RWPE1 (cell line): ENCODE results near the gene MATR3.

Experiments used
- CTCF ChIA-PET: fragments of 350-600 bp; sonication (Branson Sonifier 250); formaldehyde crosslinking; extraction: SDS; loops from one replicate; lab custom pipeline; 2021; lab: Yijun Ruan, JAX
- POLR2A ChIA-PET: fragments of 400-600 bp; formaldehyde crosslinking; extraction: SDS; loops from one replicate; lab custom pipeline; 2020; ENCODE audit warnings: antibody characterized with exemption; ENCODE audit not compliant: low non-redundant PET; lab: Yijun Ruan, JAX
- DNase-seq: peaks from one replicate; pipeline ENCODE4 v3.0.0; 2012; ENCODE audit warnings: low spot score
- H3K27ac ChIP-seq: fragments of 450-650 bp; 2 replicates; pipeline ENCODE4 v1.5.1; 2017
- CTCF ChIP-seq: fragments of 450-650 bp; conservative IDR thresholded peaks from 2 replicates; pipeline ENCODE4 v1.5.1; 2017; ENCODE audit warnings: low read depth, mild to moderate bottlenecking

MATR3 gene

GRCh38 chr5:139368613-139369012 lies 75.1 kb downstream of the MATR3 start:
- POLR2A ChIA-PET: interaction anchor here (0.6 kb wide), 1 partner anchor 33 kb away, joined by 3 read pairs; no protein-coding TSS in a partner anchor
- no peak for DNase-seq
- no peak overlapping the region for H3K27ac ChIP-seq
- no peak for TF ChIP-seq CTCF
- CTCF ChIA-PET: interaction anchor here (0.6 kb wide), 1 partner anchor 627 kb away, joined by 8 read pairs; no protein-coding TSS in a partner anchor

GRCh38 chr5:139369181-139369580 lies 75.6 kb downstream of the MATR3 start:
- no peak for DNase-seq
- CTCF ChIA-PET: interaction anchor here (0.7 kb wide), 1 partner anchor 18 kb away, joined by 3 read pairs; no protein-coding TSS in a partner anchor
- H3K27ac ChIP-seq: no peak overlapping the region
- POLR2A ChIA-PET: no interaction called here
- TF ChIP-seq CTCF: no peak

- H3K27ac ChIP-seq: peak overlapping the region; percentile 93
- DNase-seq: no peak
- TF ChIP-seq CTCF: no peak
- ChIA-PET POLR2A (no interaction called here), CTCF (interaction anchor here (0.8 kb wide), 1 partner anchor 198 kb away, joined by 3 read pairs; no protein-coding TSS in a partner anchor)
These were observed 78.2 kb downstream of the MATR3 start for GRCh38 chr5:139371482-139372435.

- H3K27ac ChIP-seq: peak overlapping the region; percentile 93
- POLR2A ChIA-PET: no interaction called here
- DNase-seq: no peak
- CTCF ChIA-PET: interaction anchor here (0.7 kb wide), 1 partner anchor 94 kb away, joined by 5 read pairs; no protein-coding TSS in a partner anchor
- TF ChIP-seq CTCF: no peak
These were observed 81.4 kb downstream of the MATR3 start for GRCh38 chr5:139374909-139375308.

- no peak for TF ChIP-seq CTCF
- POLR2A ChIA-PET: no interaction called here
- no peak overlapping the region for H3K27ac ChIP-seq
- DNase-seq: no peak
- CTCF ChIA-PET: interaction anchor here (0.6 kb wide), 1 partner anchor 14 kb away, joined by 3 read pairs; no protein-coding TSS in a partner anchor
These were observed 82.8 kb downstream of the MATR3 start for GRCh38 chr5:139376364-139376763.

- CTCF ChIA-PET: no interaction called here
- no peak for TF ChIP-seq CTCF
- H3K27ac ChIP-seq: no peak overlapping the region
- POLR2A ChIA-PET: no interaction called here
- DNase-seq: no peak
These were observed 83.7 kb downstream of the MATR3 start for GRCh38 chr5:139377226-139377625.
